ENCODE results near the gene UBE3B. TPM values are rescaled to one million over a fixed set of nuclear protein-coding genes. Genes with fewer than 3 reads are reported as not detected.
"Not testable (repeated sequence)": the region's sequence is repeated elsewhere in the genome, so short reads cannot be mapped to it uniquely, and the experiment has no call there.

UBE3B gene
- polyA plus RNA-seq (2013): 21.3 and 22.4 TPM in 2 replicates

- Histone ChIP-seq H2BK12ac (ENCODE audit: low read length) (peak within 1 kb of the TSS; percentile 96), H3K27ac (ENCODE audit: low read depth, low read length) (peak within 1 kb of the TSS; percentile 90), H3K79me1 (ENCODE audit: low read length) (peaks cover 17% of the 10 kb centered on the region), H4K8ac (ENCODE audit: low read depth, low read length) (peak within 1 kb of the TSS; percentile 98), H3K18ac (ENCODE audit: low read length) (peak within 1 kb of the TSS; percentile 97), H3K9ac (ENCODE audit: low read length) (peak within 1 kb of the TSS; percentile 99), H4K12ac (ENCODE audit: low read depth, low read length) (peak within 1 kb of the TSS; percentile 99), H4K91ac (ENCODE audit: low read depth, low read length) (peak within 1 kb of the TSS; percentile 100), H3K4ac (ENCODE audit: low read depth, low read length) (peak within 1 kb of the TSS; percentile 94), H2BK5ac (ENCODE audit: low read depth, low read length, poor library complexity) (peak within 1 kb of the TSS; percentile 100), H3K4me3 (ENCODE audit: low read depth, low read length) (peak within 1 kb of the TSS; percentile 90), H2AFZ (ENCODE audit: insufficient read depth, low read length, poor library complexity) (peak within 1 kb of the TSS; percentile 99), H3K14ac (ENCODE audit: low read length) (peak within 1 kb of the TSS; percentile 99), H3K27me3 (ENCODE audit: insufficient read depth, low read length) (no peaks in the 10 kb centered on the region), H2BK120ac (ENCODE audit: insufficient read depth, low read length, poor library complexity) (peak within 1 kb of the TSS; percentile 100), H3K4me1 (ENCODE audit: control insufficient read depth in 1 of 2, insufficient read depth in 2 of 2, low read length in 2 of 2) (peaks cover 14 to 15% of the 10 kb centered on the region in 2 experiments), H3K23ac (ENCODE audit: low read length) (no peak within 1 kb of the TSS), H3K36me3 (ENCODE audit: control insufficient read depth in 1 of 2, insufficient read depth in 2 of 2, low read length in 2 of 2) (peaks cover 5% of the 10 kb centered on the region in 2 experiments), H2AK5ac (ENCODE audit: low read length) (peak within 1 kb of the TSS; percentile 99), H3K9me3 (ENCODE audit: insufficient read depth, low read depth, low read length) (no peaks in the 10 kb centered on the region), H3K4me2 (ENCODE audit: low read length) (peak within 1 kb of the TSS; percentile 78), H3K79me2 (ENCODE audit: control insufficient read depth, insufficient read depth, low read length, poor library complexity) (peaks cover 34% of the 10 kb centered on the region)
- peak; percentile 91 to 96 for DNase-seq
- WGBS (ENCODE audit: extremely low coverage, insufficient coverage, insufficient read length): no CpG with 5 or more reads among the region's 54 CpGs
These were observed at the start of gene UBE3B, which contains the start of gene KCTD10 for GRCh38 chr12:109477185-109477962. Gene UBE3B, plus strand, starts transcription at chr12:109477634. Its CDS starts 5,918 bp downstream, at chr12:109483552. Gene KCTD10, minus strand, starts transcription at chr12:109477300. Its CDS starts 38 bp downstream, at chr12:109477262.

- Histone ChIP-seq H2BK5ac (ENCODE audit: low read depth, low read length, poor library complexity) (no peak overlapping the region), H2AK5ac (ENCODE audit: low read length) (no peak overlapping the region), H3K18ac (ENCODE audit: low read length) (no peak overlapping the region), H3K4me3 (ENCODE audit: low read depth, low read length) (no peak overlapping the region), H3K36me3 (ENCODE audit: control insufficient read depth in 1 of 2, insufficient read depth in 2 of 2, low read length in 2 of 2) (no peaks in the 10 kb centered on the region), H3K79me1 (ENCODE audit: low read length) (no peaks in the 10 kb centered on the region), H3K79me2 (ENCODE audit: control insufficient read depth, insufficient read depth, low read length, poor library complexity) (no peaks in the 10 kb centered on the region), H2BK120ac (ENCODE audit: insufficient read depth, low read length, poor library complexity) (no peak overlapping the region), H4K91ac (ENCODE audit: low read depth, low read length) (no peak overlapping the region), H3K4ac (ENCODE audit: low read depth, low read length) (no peak overlapping the region), H3K4me2 (ENCODE audit: low read length) (no peak overlapping the region), H3K14ac (ENCODE audit: low read length) (no peak overlapping the region), H3K23ac (ENCODE audit: low read length) (no peak overlapping the region), H2BK12ac (ENCODE audit: low read length) (no peak overlapping the region), H4K12ac (ENCODE audit: low read depth, low read length) (no peak overlapping the region), H3K9me3 (ENCODE audit: insufficient read depth, low read depth, low read length) (no peaks in the 10 kb centered on the region), H4K8ac (ENCODE audit: low read depth, low read length) (no peak overlapping the region), H3K9ac (ENCODE audit: low read length) (no peak overlapping the region), H3K27me3 (ENCODE audit: insufficient read depth, low read length) (no peaks in the 10 kb centered on the region), H2AFZ (ENCODE audit: insufficient read depth, low read length, poor library complexity) (no peak overlapping the region), H3K4me1 (ENCODE audit: control insufficient read depth in 1 of 2, insufficient read depth in 2 of 2, low read length in 2 of 2) (peaks cover 2 to 3% of the 10 kb centered on the region in 2 experiments), H3K27ac (ENCODE audit: low read depth, low read length) (no peak overlapping the region)
- WGBS (ENCODE audit: extremely low coverage, insufficient coverage, insufficient read length): no CpG with 5 or more reads among the region's 8 CpGs
- peak; percentile 89 to 94 for DNase-seq
These were observed 49.3 kb upstream of the UBE3B start for GRCh38 chr12:109428037-109428629.

GRCh38 chr12:109428804-109429203, 48.6 kb upstream of the UBE3B start:
- H3K4me3 ChIP-seq (ENCODE audit: low read depth, low read length); H3K14ac ChIP-seq (ENCODE audit: low read length); H3K79me1 ChIP-seq (ENCODE audit: low read length); H3K4me1 ChIP-seq (ENCODE audit: control insufficient read depth in 1 of 2, insufficient read depth in 2 of 2, low read length in 2 of 2); H3K4ac ChIP-seq (ENCODE audit: low read depth, low read length); H2BK12ac ChIP-seq (ENCODE audit: low read length); H4K12ac ChIP-seq (ENCODE audit: low read depth, low read length); H3K4me2 ChIP-seq (ENCODE audit: low read length); H4K91ac ChIP-seq (ENCODE audit: low read depth, low read length); H3K79me2 ChIP-seq (ENCODE audit: control insufficient read depth, insufficient read depth, low read length, poor library complexity); H2AK5ac ChIP-seq (ENCODE audit: low read length); H2AFZ ChIP-seq (ENCODE audit: insufficient read depth, low read length, poor library complexity); H3K18ac ChIP-seq (ENCODE audit: low read length); H2BK5ac ChIP-seq (ENCODE audit: low read depth, low read length, poor library complexity); H3K9ac ChIP-seq (ENCODE audit: low read length); H4K8ac ChIP-seq (ENCODE audit: low read depth, low read length); H3K9me3 ChIP-seq (ENCODE audit: insufficient read depth, low read depth, low read length); H3K23ac ChIP-seq (ENCODE audit: low read length); H2BK120ac ChIP-seq (ENCODE audit: insufficient read depth, low read length, poor library complexity); H3K27me3 ChIP-seq (ENCODE audit: insufficient read depth, low read length); H3K36me3 ChIP-seq (ENCODE audit: control insufficient read depth in 1 of 2, insufficient read depth in 2 of 2, low read length in 2 of 2); H3K27ac ChIP-seq (ENCODE audit: low read depth, low read length): not testable (repeated sequence)
- no CpG with 5 or more reads among the region's 3 CpGs for WGBS (ENCODE audit: extremely low coverage, insufficient coverage, insufficient read length)
- DNase-seq: peak; percentile 54 to 76

GRCh38 chr12:109430244-109430643, 47.2 kb upstream of the UBE3B start:
- Histone ChIP-seq H3K4me2 (ENCODE audit: low read length) (no peak overlapping the region), H2BK12ac (ENCODE audit: low read length) (no peak overlapping the region), H3K36me3 (ENCODE audit: control insufficient read depth in 1 of 2, insufficient read depth in 2 of 2, low read length in 2 of 2) (no peaks in the 10 kb centered on the region), H3K27me3 (ENCODE audit: insufficient read depth, low read length) (no peaks in the 10 kb centered on the region), H3K14ac (ENCODE audit: low read length) (no peak overlapping the region), H3K79me1 (ENCODE audit: low read length) (no peaks in the 10 kb centered on the region), H3K23ac (ENCODE audit: low read length) (no peak overlapping the region), H3K4me3 (ENCODE audit: low read depth, low read length) (no peak overlapping the region), H3K27ac (ENCODE audit: low read depth, low read length) (no peak overlapping the region), H2BK120ac (ENCODE audit: insufficient read depth, low read length, poor library complexity) (no peak overlapping the region), H2AFZ (ENCODE audit: insufficient read depth, low read length, poor library complexity) (no peak overlapping the region), H3K18ac (ENCODE audit: low read length) (no peak overlapping the region), H3K9me3 (ENCODE audit: insufficient read depth, low read depth, low read length) (no peaks in the 10 kb centered on the region), H3K4me1 (ENCODE audit: control insufficient read depth in 1 of 2, insufficient read depth in 2 of 2, low read length in 2 of 2) (peaks cover 3 to 6% of the 10 kb centered on the region in 2 experiments), H3K9ac (ENCODE audit: low read length) (no peak overlapping the region), H2BK5ac (ENCODE audit: low read depth, low read length, poor library complexity) (no peak overlapping the region), H3K4ac (ENCODE audit: low read depth, low read length) (no peak overlapping the region), H3K79me2 (ENCODE audit: control insufficient read depth, insufficient read depth, low read length, poor library complexity) (no peaks in the 10 kb centered on the region), H2AK5ac (ENCODE audit: low read length) (no peak overlapping the region), H4K8ac (ENCODE audit: low read depth, low read length) (no peak overlapping the region), H4K91ac (ENCODE audit: low read depth, low read length) (no peak overlapping the region), H4K12ac (ENCODE audit: low read depth, low read length) (no peak overlapping the region)
- DNase-seq: peak in 1 of 2 donors; percentile 8
- no CpG with 5 or more reads among the region's 6 CpGs for WGBS (ENCODE audit: extremely low coverage, insufficient coverage, insufficient read length)

All from trophoblast cell (in vitro differentiated cells and primary cell).